Activated naive CD4-positive, alpha-beta T cell treated with anti-CD3 and anti-CD28 coated beads for 36 hours (primary cell): Measurements from ENCODE around the gene SEH1L. TPM values are rescaled to one million over a fixed set of nuclear protein-coding genes. Genes with fewer than 3 reads are reported as not detected.

Source experiments
- CTCF ChIA-PET: fragments of 350-600 bp; sonication (Branson Sonifier 250); formaldehyde crosslinking; loops from one replicate; lab custom pipeline; 2021; ENCODE audit warnings: antibody characterized with exemption; lab: Charles Lee
- DNase-seq: peaks from one replicate; pipeline ENCODE4 v3.0.0-alpha.2; 2020
- H3K27ac Mint-ChIP-seq: one replicate; pipeline ENCODE4 v1.8.0; 2021; ENCODE audit warnings: mild to moderate bottlenecking, mixed read lengths
- H3K27me3 Mint-ChIP-seq: one replicate; pipeline ENCODE4 v1.8.0; 2021; ENCODE audit warnings: low read depth, mixed read lengths
- H3K36me3 Mint-ChIP-seq: one replicate; pipeline ENCODE4 v1.8.0; 2021; ENCODE audit warnings: low read depth, mixed read lengths
- H3K4me1 Mint-ChIP-seq: one replicate; pipeline ENCODE4 v1.8.0; 2021; ENCODE audit warnings: low read depth, mixed read lengths
- H3K4me3 Mint-ChIP-seq: one replicate; pipeline ENCODE4 v1.8.0; 2021; ENCODE audit warnings: mild to moderate bottlenecking, moderate library complexity, mixed read lengths
- H3K9me3 Mint-ChIP-seq: one replicate; pipeline ENCODE4 v1.8.0; 2021; ENCODE audit warnings: mixed read lengths
- intact Hi-C: fragments of 100-400 bp; cut with micrococcal nuclease; formaldehyde crosslinking; loops from one replicate; pipeline ENCODE4 v1.15.1; 2023
- total RNA-seq, 2 experiments: library from RNA; stranded (reverse); gene quantifications; one replicate each; pipeline ENCODE4 v1.2.3, GENCODE V29; 2021

The SEH1L gene
- total RNA-seq, 2 experiments from 2014 or later = 82.6 to 85.4 TPM

DNA sequence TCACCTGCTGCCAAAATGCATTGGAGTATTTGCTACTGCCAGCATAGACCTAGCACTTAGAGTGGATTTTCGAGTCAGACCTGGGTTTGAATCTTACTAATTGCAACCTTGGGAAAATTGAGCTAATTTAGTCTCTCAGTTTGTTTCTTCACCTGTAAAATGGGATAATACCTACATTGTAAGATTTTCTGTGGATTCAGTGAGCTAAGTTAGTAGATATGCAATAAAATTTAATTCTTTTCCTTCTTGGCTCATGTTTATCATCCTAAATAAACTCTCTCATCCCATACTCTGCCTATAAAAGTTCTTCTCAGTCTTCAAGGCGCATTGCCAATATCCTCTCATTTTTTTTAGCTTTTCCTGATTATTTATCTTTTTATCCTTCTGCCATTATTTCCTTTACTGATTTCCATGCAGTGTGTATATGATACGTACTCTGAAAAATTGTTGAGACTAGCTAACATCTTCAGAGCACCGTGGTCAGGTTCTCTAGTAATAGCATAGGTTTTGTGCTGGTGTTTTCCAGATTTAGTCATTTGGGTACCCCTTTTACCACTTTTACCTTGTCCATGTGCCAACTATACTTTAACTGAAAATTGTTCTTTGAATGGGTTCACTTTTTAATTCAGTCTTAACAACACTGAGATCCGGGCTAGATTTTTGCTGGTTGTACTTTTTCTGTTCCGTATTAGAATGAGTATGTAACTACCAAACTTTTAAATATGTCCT lies 50.7 kb downstream of the SEH1L start:
- H3K36me3 Mint-ChIP-seq = peaks cover 12% of the 10 kb centered on the region
- DNase-seq = no peak
- intact Hi-C loops = loop anchor here (10.0 kb wide), 1 partner anchor 436 kb away; no protein-coding TSS in a partner anchor

DNA sequence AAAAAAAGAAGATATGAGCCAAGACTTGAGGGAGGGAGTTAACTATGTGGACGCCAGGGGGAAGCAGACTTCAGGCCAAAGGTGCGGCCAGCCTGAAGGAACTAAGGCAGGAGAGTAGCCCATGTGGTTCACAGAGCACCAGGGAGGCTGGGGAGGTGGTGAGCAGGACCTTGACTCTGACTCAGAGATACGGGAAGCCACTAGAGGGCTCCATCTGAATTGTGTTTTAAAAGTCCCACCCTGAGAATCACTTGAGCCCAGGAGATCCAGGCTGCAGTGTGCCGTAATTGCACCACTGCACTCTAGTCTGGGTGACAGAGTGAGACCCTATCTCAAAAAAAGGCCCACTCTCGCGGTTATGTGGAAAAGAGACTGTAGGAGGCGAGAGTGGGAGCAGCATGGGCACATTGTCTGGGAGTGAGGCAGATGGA lies 55.7 kb downstream of the SEH1L start:
- Mint-ChIP-seq H3K36me3 (peaks cover 22% of the 10 kb centered on the region), H3K9me3 (no peaks in the 10 kb centered on the region), H3K27ac (no peak overlapping the region), H3K4me3 (no peak overlapping the region), H3K4me1 (peaks cover 16% of the 10 kb centered on the region), H3K27me3 (no peaks in the 10 kb centered on the region)
- intact Hi-C loops = loop anchor here (1.0 kb wide), 1 partner anchor 156 kb away; no protein-coding TSS in a partner anchor
- CTCF ChIA-PET = interaction anchor here (0.6 to 0.7 kb wide), 3 partner anchors 18 to 56 kb away, joined by 3 to 6 read pairs (median 5); no protein-coding TSS in a partner anchor
- peak; percentile 37 for DNase-seq

More for the DNA sequence above, 50.7 kb downstream of the SEH1L start:
- H3K27ac Mint-ChIP-seq = no peak overlapping the region
- H3K9me3 Mint-ChIP-seq = no peaks in the 10 kb centered on the region
- peaks cover 11% of the 10 kb centered on the region for H3K4me1 Mint-ChIP-seq
- no peak overlapping the region for H3K4me3 Mint-ChIP-seq
- CTCF ChIA-PET = interaction anchor here (1.1 to 1.5 kb wide), 2 partner anchors 10 to 161 kb away, joined by 4 read pairs; no protein-coding TSS in a partner anchor
- H3K27me3 Mint-ChIP-seq = no peaks in the 10 kb centered on the region

DNA sequence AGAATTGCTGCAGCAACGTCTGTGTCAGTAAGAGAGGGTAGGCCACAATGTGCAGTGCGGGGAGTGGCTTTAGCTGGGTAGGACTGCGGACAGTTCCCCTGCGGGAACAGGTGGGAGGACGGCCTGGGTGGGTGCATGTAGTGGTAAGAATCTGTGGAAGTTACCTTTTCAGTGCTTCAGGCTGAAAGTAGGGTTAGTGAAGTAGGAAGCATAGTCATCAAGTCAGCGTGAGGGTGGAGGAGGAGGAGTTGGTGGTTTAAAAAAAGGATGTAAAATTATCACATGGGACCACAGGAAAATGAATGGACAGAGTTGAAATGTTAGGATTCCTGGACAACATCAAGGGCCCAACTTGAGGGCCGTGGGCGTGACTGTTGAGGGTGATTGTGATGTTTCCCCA lies 56.6 kb downstream of the SEH1L start:
- H3K27me3 Mint-ChIP-seq = no peaks in the 10 kb centered on the region
- H3K27ac Mint-ChIP-seq = no peak overlapping the region
- peaks cover 16% of the 10 kb centered on the region for H3K4me1 Mint-ChIP-seq
- intact Hi-C loops = no loop called here
- H3K9me3 Mint-ChIP-seq = no peaks in the 10 kb centered on the region
- no peak overlapping the region for H3K4me3 Mint-ChIP-seq
- peaks cover 27% of the 10 kb centered on the region for H3K36me3 Mint-ChIP-seq
- DNase-seq = no peak
- CTCF ChIA-PET = interaction anchor here (0.5 kb wide), 2 partner anchors 18 to 123 kb away, joined by 3 to 5 read pairs; no protein-coding TSS in a partner anchor

DNA sequence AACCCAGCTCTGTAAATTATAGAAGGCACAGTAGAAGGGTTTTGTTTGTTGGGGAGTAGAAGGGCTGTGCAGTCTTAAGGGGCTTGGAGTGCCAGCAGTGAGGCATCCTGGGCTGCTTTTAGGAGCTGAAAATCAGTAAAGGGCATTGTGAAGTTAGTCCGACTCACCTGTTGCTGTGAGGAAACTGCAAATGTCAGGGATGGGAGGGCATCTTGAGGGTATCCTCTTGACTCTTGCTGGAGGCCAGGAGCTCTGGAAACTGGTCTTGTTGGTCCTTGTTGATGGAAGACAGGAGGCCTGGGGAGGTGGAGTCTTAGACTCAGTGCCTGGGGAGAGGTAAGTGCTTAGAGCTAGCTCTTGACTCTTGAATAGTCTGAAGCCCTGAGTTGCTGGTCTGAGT lies 57.5 kb downstream of the SEH1L start:
- intact Hi-C loops = no loop called here
- H3K27ac Mint-ChIP-seq = no peak overlapping the region
- DNase-seq = no peak
- CTCF ChIA-PET = no interaction called here
- H3K4me3 Mint-ChIP-seq = no peak overlapping the region
- no peaks in the 10 kb centered on the region for H3K9me3 Mint-ChIP-seq
- peaks cover 9% of the 10 kb centered on the region for H3K4me1 Mint-ChIP-seq
- peaks cover 28% of the 10 kb centered on the region for H3K36me3 Mint-ChIP-seq
- H3K27me3 Mint-ChIP-seq = no peaks in the 10 kb centered on the region

DNA sequence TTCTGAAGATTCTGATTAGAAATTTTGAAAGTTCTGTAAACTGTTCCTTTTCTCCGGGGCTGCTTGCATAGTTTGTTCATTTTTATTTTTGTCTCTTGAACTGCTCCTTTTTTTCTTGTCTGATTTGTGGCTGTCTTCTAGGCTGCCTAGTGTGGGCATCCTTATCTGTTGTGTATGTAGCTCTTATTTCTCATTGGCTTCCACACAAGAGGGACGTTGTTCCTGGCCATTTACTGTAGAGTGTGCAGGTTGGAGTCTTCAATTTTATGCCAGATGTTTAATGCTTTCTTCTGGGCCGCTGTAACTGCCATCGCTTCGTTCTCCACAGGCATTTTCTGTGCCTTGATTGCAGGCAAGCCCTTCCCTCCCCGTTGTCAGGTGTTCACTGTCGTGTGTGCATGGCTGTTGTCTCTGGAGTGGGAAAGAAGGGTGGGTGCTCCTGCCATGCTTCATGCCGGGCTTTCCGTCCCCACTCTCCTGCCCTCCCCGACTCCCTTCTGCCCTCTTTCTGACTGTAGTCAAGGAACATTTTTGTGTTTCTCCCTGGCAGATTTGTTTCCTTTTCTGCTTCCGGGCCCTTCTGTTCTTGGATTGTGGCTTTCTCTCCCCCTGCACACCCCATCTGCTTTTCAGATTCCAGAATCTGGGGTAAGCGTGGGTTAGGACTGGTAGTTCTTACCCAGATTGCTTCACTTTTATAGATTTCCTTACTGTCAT lies 58.9 kb downstream of the SEH1L start:
- Mint-ChIP-seq H3K27ac (no peak overlapping the region), H3K36me3 (peaks cover 25% of the 10 kb centered on the region), H3K4me1 (peaks cover 6% of the 10 kb centered on the region), H3K9me3 (no peaks in the 10 kb centered on the region), H3K4me3 (no peak overlapping the region), H3K27me3 (no peaks in the 10 kb centered on the region)
- intact Hi-C loops = no loop called here
- CTCF ChIA-PET = no interaction called here
- DNase-seq = no peak

DNA sequence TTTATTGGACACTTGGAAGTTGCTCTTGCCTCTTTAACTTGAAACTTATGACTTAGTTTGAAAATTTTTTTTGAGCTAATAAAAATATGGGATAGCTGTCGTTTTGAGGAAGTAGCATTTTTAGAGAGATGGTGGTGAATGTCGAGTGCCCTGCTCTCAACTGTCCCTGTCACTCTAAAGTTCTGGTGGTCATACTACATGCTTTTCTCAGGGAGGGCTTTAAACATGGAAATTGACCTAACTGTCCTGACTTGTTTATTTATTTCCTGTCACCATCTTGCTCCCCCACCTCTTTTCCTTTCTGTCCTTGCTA lies 59.4 kb downstream of the SEH1L start:
- CTCF ChIA-PET = no interaction called here
- Mint-ChIP-seq H3K27me3 (no peaks in the 10 kb centered on the region), H3K4me1 (peaks cover 6% of the 10 kb centered on the region), H3K9me3 (no peaks in the 10 kb centered on the region), H3K4me3 (no peak overlapping the region), H3K36me3 (peaks cover 28% of the 10 kb centered on the region), H3K27ac (no peak overlapping the region)
- intact Hi-C loops = no loop called here
- DNase-seq = no peak

DNA sequence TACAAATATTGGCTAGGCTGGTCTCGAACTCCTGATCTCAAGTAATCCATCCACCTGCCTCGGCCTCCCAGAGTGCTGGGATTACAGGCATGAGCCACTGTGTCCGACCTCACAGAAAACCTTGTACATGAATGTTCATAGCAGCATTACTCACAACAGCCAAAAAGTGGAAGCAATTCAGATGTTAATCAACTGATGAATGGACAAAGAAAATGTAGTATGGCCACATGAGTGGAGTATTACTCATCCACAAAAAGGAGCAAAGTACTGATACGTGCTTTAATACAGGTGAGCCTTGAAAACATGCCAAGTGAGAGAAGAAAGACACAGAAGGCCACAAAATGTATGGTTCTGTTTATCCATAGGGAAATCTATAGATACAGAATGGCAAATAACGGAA lies 63.9 kb downstream of the SEH1L start:
- Mint-ChIP-seq H3K4me3 (no peak overlapping the region), H3K4me1 (peaks cover 3% of the 10 kb centered on the region), H3K36me3 (peaks cover 50% of the 10 kb centered on the region), H3K27me3 (no peaks in the 10 kb centered on the region), H3K9me3 (no peaks in the 10 kb centered on the region), H3K27ac (no peak overlapping the region)
- intact Hi-C loops = no loop called here
- CTCF ChIA-PET = no interaction called here
- DNase-seq = no peak

DNA sequence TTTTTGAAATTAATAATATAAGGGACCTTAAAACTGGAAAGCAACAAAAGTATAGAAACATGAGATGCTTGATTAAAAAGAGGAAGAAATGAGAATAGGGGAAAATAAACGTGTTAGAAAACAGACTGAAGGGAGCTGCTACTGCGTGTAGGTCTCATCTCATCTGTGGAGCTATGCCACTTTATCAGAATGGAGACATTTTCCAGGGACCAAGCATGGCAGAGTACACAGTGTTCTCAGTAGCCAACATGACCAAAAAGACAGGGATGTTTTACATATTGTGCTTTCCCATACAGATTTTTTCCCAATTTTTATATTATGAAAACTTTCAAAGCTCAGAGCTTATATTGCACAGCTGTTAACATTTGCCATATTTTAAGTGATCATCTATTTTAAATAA lies 66.4 kb downstream of the SEH1L start:
- CTCF ChIA-PET = no interaction called here
- no peak for DNase-seq
- Mint-ChIP-seq H3K4me3 (no peak overlapping the region), H3K36me3 (peaks cover 55% of the 10 kb centered on the region), H3K4me1 (peaks cover 5% of the 10 kb centered on the region), H3K9me3 (no peaks in the 10 kb centered on the region), H3K27me3 (no peaks in the 10 kb centered on the region), H3K27ac (no peak overlapping the region)
- intact Hi-C loops = no loop called here

DNA sequence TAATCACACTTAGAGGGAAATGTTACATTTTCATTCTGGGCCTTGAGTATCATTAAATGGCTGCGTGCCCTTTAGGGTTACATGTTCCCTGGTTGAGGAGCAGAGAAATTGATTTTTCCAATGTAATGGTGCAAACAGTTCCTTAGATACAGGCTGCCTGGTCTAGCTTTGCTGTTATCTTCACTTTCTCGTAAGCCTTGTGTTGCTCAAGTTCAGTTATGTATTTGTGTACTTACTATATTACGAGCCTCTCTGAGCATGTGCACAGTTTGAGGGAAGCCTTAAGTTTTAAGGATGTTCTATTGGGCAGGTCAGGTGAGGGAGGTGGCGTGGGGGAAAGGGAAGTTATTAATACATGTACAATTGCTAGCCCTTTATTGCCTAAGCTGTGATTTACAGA lies 67.0 kb downstream of the SEH1L start:
- H3K27me3 Mint-ChIP-seq = no peaks in the 10 kb centered on the region
- no peaks in the 10 kb centered on the region for H3K9me3 Mint-ChIP-seq
- no peak overlapping the region for H3K4me3 Mint-ChIP-seq
- peaks cover 7% of the 10 kb centered on the region for H3K4me1 Mint-ChIP-seq
- intact Hi-C loops = no loop called here
- DNase-seq = no peak
- peaks cover 52% of the 10 kb centered on the region for H3K36me3 Mint-ChIP-seq
- CTCF ChIA-PET = no interaction called here
- H3K27ac Mint-ChIP-seq = no peak overlapping the region

DNA sequence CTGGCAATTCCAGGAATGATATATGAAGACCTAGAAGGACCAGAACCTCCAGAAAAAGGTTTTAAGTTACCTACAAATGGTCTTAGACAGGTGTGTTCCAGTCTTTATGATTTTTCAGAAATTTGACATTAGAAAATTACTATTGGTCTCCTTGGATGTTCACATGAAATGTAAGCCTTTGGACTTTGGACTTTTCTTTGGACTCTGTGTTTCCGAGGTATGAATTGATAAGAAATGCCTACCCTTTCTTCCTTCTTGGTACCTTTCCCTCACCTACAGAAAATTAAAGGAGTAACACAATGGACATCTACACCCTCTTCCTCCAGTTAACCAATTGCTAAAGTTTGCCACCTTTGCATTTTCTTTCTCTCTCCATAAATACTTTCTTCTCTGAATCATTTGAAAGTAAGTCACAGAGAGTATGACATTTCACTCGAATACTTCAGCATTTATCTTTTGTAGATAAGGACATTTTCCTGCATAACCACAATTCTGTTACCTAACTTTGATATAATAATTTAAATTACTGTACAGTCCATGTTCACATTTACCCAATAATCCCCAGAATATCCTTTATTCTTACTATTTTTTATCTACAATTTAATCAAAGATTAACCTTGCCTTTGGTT lies 69.5 kb downstream of the SEH1L start:
- Mint-ChIP-seq H3K4me3 (no peak overlapping the region), H3K4me1 (peaks cover 10% of the 10 kb centered on the region), H3K36me3 (peaks cover 67% of the 10 kb centered on the region), H3K27ac (no peak overlapping the region), H3K27me3 (no peaks in the 10 kb centered on the region), H3K9me3 (no peaks in the 10 kb centered on the region)
- CTCF ChIA-PET = no interaction called here
- intact Hi-C loops = no loop called here
- DNase-seq = no peak

DNA sequence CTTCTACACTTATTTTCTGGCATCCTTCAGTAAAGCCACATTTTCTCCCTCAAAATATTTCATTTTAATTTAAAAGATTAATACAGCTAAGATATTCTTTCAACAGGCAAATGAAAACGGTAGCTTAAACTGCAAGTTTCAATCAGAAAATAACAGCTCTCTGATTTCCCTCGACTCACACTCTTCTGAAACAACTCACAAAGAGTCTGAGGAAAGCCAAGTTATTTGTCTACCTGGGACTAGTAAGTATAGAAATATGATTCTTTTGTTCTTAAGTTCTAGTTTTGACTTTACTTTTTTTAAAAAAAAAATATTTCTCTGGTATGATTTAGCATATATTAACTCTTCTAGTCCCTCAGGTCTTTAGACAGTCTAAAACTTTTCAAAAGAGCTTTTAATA lies 70.6 kb downstream of the SEH1L start:
- Mint-ChIP-seq H3K27me3 (no peaks in the 10 kb centered on the region), H3K4me1 (peaks cover 10% of the 10 kb centered on the region), H3K27ac (no peak overlapping the region), H3K4me3 (no peak overlapping the region), H3K36me3 (peaks cover 70% of the 10 kb centered on the region), H3K9me3 (no peaks in the 10 kb centered on the region)
- intact Hi-C loops = no loop called here
- CTCF ChIA-PET = interaction anchor here (0.7 kb wide), 2 partner anchors 141 to 275 kb away, joined by 3 read pairs; no protein-coding TSS in a partner anchor
- DNase-seq = no peak

DNA sequence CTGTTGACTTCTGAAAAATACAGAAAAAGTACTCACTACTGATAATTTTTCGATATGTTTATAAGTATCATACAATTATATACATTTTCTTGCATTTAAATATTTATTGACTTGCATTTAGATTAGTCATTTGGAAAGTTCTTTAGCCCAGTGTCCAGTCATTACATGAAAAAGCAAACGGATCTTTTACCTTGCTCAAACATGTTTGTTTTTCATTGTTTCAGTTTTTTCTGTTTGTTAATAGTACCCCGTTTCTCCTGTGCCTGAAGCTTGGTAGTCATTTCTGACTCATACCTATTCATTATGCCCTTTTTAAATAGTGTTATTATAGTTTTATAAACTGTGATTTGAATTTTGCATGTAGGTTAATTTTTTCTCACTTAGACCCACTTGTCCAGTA lies 71.5 kb downstream of the SEH1L start:
- DNase-seq = no peak
- no peak overlapping the region for H3K4me3 Mint-ChIP-seq
- peaks cover 70% of the 10 kb centered on the region for H3K36me3 Mint-ChIP-seq
- CTCF ChIA-PET = no interaction called here
- H3K9me3 Mint-ChIP-seq = no peaks in the 10 kb centered on the region
- no peak overlapping the region for H3K27ac Mint-ChIP-seq
- peaks cover 10% of the 10 kb centered on the region for H3K4me1 Mint-ChIP-seq
- no peaks in the 10 kb centered on the region for H3K27me3 Mint-ChIP-seq
- intact Hi-C loops = no loop called here
